GM13977 (cell line): ENCODE measurements around the gene CDC14B.
"Not testable (repeated sequence)": the region's sequence is repeated elsewhere in the genome, so short reads cannot be mapped to it uniquely, and the experiment has no call there.

Experiments used
- DNase-seq: peaks from one replicate; pipeline ENCODE4 v3.0.0; 2012; ENCODE audit warnings: low spot score
- CTCF ChIP-seq: IDR thresholded peaks from 2 replicates; pipeline ENCODE4 v1.5.1; 2012; ENCODE audit warnings: mild to moderate bottlenecking, control low read depth; ENCODE audit not compliant: insufficient read depth; ENCODE audit errors: extremely low read depth, missing control alignments
- in situ Hi-C: fragments of 300-500 bp; cut with MboI; formaldehyde crosslinking; loops from one replicate; pipeline ENCODE4 v1.12.0; 2022; ENCODE audit warnings: low sequenced_read_pairs, low pct_unique_long_range_greater_than_20kb, mixed read lengths, inconsistent platforms; ENCODE audit not compliant: unreplicated experiment

The CDC14B gene

GRCh38 chr9:96619491-96620180 lies at the start of gene CDC14B:
Gene CDC14B, minus strand, starts transcription at chr9:96619843. Its CDS starts 465 bp downstream, at chr9:96619378.
- peak; percentile 83 for DNase-seq
- TF ChIP-seq CTCF: peak; percentile 28
- in situ Hi-C loops: no loop called here

GRCh38 chr9:96668868-96669534 lies 49.4 kb upstream of the CDC14B start:
- in situ Hi-C loops: no loop called here
- TF ChIP-seq CTCF: no peak
- no peak for DNase-seq

GRCh38 chr9:96667363-96667728 lies 47.7 kb upstream of the CDC14B start:
- in situ Hi-C loops: no loop called here
- no peak for TF ChIP-seq CTCF
- DNase-seq: no peak

DNA sequence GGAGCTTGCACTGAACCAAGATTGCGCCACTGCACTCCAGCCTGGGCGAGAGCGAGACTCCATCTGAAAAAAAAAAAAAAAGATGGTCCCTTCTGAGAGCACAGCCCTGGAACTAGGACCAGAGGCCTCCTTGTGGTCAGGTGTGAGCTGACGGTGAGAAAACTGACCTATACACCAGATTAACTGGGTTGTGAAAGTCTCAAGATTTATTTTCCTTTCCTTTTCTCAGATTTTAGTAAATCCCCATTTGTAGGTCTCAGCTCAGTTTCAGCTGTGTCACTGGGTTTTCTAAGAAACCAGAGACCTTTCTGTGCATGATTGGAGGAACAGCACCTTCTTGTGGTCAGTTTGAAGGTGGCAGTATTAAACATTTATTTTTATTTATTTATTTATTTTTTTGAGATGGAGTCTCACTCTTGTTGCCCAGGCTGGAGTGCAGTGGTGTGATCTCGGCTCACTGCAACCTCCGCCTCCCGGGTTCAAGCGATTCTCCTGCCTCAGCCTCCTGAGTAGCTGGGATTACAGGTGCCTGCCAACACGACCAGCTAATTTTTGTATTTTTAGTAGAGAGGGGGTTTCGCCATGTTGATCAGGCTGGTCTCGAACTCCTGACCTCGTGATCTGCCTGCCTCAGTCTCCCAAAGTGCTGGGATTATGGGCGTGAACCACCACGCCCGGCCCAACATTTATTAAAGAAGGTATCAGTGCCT lies 47.2 kb upstream of the CDC14B start:
- in situ Hi-C loops: not testable (repeated sequence)
- peak; percentile 79 for DNase-seq
- peak; percentile 51 for TF ChIP-seq CTCF

- in situ Hi-C loops: no loop called here
- no peak for DNase-seq
- no peak for TF ChIP-seq CTCF
These were observed 46.1 kb upstream of the CDC14B start for GRCh38 chr9:96665789-96666188.

DNA sequence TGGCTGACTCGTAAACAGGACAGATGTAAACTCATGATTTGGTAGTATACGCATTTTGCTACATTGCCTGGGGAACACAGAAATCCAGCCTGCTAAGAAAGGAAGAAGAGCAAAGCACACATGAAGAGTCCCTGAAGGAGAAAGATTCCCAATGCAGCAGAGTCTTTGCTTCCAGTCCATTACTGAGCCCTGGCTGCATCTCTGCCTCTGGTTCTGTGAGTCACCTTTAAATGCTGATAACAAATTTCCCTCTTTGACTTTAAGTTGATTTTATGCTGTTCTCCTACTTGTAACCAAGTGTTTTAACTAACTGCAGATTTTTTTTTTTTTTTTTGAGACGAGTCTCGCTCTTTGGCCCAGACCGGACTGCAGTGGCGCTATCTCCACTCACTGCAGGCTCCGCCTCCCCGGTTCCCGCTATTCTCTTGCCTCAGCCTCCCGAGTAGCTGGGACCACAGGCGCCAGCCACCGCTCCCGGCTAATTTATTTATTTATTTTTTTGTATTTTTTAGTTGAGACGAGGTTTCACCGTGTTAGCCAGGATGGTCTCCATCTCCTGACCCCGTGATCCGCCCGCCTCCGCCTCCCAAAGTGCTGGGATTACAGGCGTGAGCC lies 44.0 kb upstream of the CDC14B start:
- in situ Hi-C loops: no loop called here

More for the DNA sequence above, 44.0 kb upstream of the CDC14B start:
- DNase-seq: no peak
- TF ChIP-seq CTCF: no peak
